Body of pancreas (tissue), 4 donors: Measurements from ENCODE around the gene DACH1.

Source experiments
- CTCF ChIP-seq, 7 experiments: fragments of 450-650 bp in 4 of 7; fragments of 200-600 bp in 3 of 7; sonication (generic) in 3 of 7; IDR thresholded peaks; one replicate each; pipeline ENCODE4 v1.5.1; 2016 to 2019; ENCODE audit warnings: antibody characterized with exemption in 7 of 7
- POLR2A ChIP-seq, 3 donors: fragments of 450-650 bp; IDR thresholded peaks; one replicate each; pipeline ENCODE4 v1.6.1; 2016; ENCODE audit warnings: antibody characterized with exemption in 3 of 3, mild to moderate bottlenecking in 2 of 3

- TF ChIP-seq CTCF (IDR thresholded peaks at IDR 0.05), result no peak
- TF ChIP-seq POLR2A (IDR thresholded peaks at IDR 0.05), result no peak
Measured at GRCh38 chr13:71626421-71627117, 240.4 kb downstream of the DACH1 start.
